Fibroblast of the conjunctiva (primary cell): ENCODE measurements around the gene ZDHHC3.

Experiments used
- DNase-seq: peaks from one replicate; pipeline ENCODE4 v3.0.0-alpha.2; 2010; ENCODE audit warnings: low read depth

The ZDHHC3 gene

GRCh38 chr3:44926921-44927320 lies 49.1 kb downstream of the ZDHHC3 start:
- DNase-seq = no peak

GRCh38 chr3:44926172-44926571 lies 49.8 kb downstream of the ZDHHC3 start:
- no peak for DNase-seq

GRCh38 chr3:44924457-44925084 lies 51.4 kb downstream of the ZDHHC3 start:
- DNase-seq = no peak

GRCh38 chr3:44923632-44924456 lies 52.1 kb downstream of the ZDHHC3 start:
- no peak for DNase-seq

GRCh38 chr3:44920081-44920480 lies 55.9 kb downstream of the ZDHHC3 start:
- DNase-seq = no peak

GRCh38 chr3:44918581-44918980 lies 57.4 kb downstream of the ZDHHC3 start:
- no peak for DNase-seq

GRCh38 chr3:44918087-44918486 lies 57.9 kb downstream of the ZDHHC3 start:
- no peak for DNase-seq

GRCh38 chr3:44915702-44916438 lies 60.1 kb downstream of the ZDHHC3 start:
- no peak for DNase-seq

GRCh38 chr3:44914936-44915335 lies 61.0 kb downstream of the ZDHHC3 start:
- DNase-seq = no peak

- DNase-seq = peak; percentile 60
Measured at GRCh38 chr3:44913868-44914468, 62.0 kb downstream of the ZDHHC3 start.

- no peak for DNase-seq
Measured at GRCh38 chr3:44910693-44911092, 65.3 kb downstream of the ZDHHC3 start.

GRCh38 chr3:44909063-44909462 lies 66.9 kb downstream of the ZDHHC3 start:
- no peak for DNase-seq

- no peak for DNase-seq
Measured at GRCh38 chr3:44907612-44908011, 68.4 kb downstream of the ZDHHC3 start.

GRCh38 chr3:44906997-44907396 lies 69.0 kb downstream of the ZDHHC3 start:
- DNase-seq = no peak

GRCh38 chr3:44905446-44906157 lies 70.4 kb downstream of the ZDHHC3 start:
- no peak for DNase-seq

GRCh38 chr3:44903751-44904150 lies 72.2 kb downstream of the ZDHHC3 start:
- DNase-seq = no peak

- no peak for DNase-seq
Measured at GRCh38 chr3:44903314-44903713, 72.7 kb downstream of the ZDHHC3 start.

GRCh38 chr3:44902628-44903027 lies 73.3 kb downstream of the ZDHHC3 start:
- no peak for DNase-seq

- no peak for DNase-seq
Measured at GRCh38 chr3:44899683-44900367, 76.1 kb downstream of the ZDHHC3 start.

GRCh38 chr3:44896440-44896839 lies 79.5 kb downstream of the ZDHHC3 start:
- no peak for DNase-seq

GRCh38 chr3:44894485-44894884 lies 81.5 kb downstream of the ZDHHC3 start:
- no peak for DNase-seq
